GM19372 (cell line): ENCODE measurements around the gene P3H3.

Experiments used
- ATAC-seq: cut with Tn5 transposase; IDR thresholded peaks from one replicate; pipeline ENCODE4 v1.9.1; 2021; ENCODE audit warnings: mild to moderate bottlenecking, low read depth, moderate library complexity; ENCODE audit not compliant: unreplicated experiment

P3H3 gene, protein sequence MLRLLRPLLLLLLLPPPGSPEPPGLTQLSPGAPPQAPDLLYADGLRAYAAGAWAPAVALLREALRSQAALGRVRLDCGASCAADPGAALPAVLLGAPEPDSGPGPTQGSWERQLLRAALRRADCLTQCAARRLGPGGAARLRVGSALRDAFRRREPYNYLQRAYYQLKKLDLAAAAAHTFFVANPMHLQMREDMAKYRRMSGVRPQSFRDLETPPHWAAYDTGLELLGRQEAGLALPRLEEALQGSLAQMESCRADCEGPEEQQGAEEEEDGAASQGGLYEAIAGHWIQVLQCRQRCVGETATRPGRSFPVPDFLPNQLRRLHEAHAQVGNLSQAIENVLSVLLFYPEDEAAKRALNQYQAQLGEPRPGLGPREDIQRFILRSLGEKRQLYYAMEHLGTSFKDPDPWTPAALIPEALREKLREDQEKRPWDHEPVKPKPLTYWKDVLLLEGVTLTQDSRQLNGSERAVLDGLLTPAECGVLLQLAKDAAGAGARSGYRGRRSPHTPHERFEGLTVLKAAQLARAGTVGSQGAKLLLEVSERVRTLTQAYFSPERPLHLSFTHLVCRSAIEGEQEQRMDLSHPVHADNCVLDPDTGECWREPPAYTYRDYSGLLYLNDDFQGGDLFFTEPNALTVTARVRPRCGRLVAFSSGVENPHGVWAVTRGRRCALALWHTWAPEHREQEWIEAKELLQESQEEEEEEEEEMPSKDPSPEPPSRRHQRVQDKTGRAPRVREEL

DNA sequence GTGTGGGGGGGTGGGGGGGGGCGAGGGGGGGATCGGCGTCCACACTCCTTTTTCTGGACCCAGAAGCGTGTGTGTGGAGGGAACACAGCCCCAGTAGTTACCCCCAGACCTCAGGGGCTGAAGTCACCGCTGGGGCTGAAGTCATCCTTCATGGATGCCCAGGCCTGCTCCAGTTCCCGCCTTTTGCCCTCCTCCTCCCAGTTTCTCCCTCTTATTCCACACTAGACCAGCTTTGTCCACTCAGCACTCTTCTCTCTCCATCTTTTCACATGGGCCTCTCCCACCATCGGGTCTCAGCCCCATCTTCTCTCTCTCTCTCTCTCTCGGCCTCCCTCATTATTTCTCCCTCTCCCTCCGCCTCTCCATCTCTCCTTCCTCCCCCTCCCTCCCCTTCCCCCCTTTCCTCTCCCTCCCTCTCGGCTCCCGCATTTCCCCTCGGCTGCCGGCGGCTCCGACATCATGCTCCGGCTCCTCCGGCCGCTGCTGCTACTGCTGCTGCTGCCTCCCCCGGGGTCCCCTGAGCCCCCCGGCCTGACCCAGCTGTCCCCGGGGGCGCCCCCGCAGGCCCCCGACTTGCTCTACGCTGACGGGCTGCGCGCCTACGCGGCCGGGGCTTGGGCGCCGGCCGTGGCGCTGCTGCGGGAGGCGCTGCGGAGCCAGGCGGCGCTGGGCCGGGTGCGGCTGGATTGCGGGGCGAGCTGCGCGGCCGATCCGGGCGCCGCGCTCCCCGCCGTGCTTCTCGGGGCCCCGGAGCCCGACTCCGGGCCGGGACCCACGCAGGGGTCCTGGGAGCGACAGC lies at the start of gene P3H3:
Gene P3H3 (plus strand): TSS at position 426 of the 799 bp plus-strand sequence. CDS start 34 bp downstream, at position 460.
- ATAC-seq: no peak

DNA sequence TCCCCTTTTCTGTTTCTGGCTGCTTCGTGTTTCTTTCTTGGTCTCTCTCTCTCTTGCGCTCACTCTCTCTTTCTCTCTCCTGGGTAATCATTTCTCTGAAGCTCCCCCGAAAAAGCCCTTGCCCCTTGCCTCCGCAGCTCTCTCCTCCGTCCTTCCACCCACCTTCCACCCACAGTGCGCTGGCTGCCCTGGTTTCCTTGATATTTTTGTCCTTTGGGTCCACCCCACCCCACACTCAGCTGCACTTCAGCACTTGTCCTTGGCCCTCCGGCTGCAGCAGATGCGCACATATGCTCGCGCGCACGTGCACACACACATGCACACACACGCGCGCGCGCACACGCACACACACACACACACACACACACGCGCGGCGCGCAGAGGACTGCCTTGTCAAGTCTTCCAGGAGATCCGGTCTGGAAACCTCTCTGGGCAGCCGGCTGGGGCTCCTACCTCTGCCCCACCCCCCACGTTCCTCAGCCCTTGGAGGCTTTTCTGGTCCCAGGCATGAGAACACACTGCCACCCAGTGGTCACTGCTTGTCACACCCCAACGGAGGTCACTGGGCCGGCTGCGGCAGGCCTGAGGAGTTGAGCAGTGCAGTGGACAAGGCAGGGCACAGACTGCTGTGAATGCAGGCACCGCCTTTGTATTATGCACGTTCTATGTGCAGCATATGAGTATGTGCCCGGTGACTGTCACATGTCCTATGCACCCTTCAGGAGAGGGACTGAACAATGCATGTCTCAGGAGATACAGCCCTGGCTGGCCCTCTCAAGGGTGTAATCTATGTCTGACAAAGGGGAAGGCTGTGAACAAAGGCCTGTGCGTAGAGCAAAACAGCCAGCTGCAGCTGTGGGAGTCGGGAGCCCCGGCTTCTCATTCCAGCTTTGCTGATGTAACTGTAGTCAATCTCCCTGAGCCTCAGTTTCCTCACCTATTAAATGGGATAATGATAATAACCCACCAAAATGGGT lies 49.3 kb upstream of the P3H3 start:
- ATAC-seq: peak; percentile 88

DNA sequence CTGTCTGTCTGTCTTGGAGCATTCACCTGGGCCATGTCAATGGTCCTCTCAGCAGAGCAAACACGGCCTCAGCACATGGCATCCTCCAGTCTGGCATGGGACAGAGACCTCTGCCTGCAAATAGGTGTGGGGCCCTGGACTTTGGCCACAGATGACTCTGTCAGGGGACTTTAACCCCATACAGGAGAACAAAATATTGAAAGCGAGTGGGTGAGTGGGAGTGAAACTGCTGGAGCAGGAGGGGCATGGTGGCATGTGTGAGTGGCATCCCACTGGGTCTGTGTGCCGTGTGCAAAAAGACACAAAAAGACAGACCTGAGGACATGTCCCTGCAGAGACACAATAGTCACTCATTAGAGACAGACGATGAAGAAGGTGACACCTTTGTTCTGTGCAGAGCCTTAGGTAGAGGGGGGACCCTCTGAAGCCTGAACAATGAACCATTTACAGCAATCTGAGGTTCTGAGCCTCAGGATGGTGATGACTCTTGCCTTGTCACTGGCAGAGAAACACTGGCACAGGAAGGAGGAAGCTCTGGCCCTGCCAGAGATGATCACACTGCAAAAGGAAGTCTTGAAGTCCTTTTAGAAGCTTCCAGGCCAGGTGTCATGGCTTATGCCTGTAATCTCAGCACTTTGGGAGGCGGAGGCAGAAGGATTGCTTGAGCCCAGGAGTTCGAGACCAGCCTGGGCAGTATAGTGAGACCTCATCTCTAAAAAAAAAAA lies 48.3 kb upstream of the P3H3 start:
- ATAC-seq: no peak

GRCh38 chr12:6780573-6780972 lies 47.6 kb upstream of the P3H3 start:
- no peak for ATAC-seq

GRCh38 chr12:6782119-6782518 lies 46.1 kb upstream of the P3H3 start:
- ATAC-seq: no peak

- no peak for ATAC-seq
Measured at GRCh38 chr12:6782850-6783566, 45.2 kb upstream of the P3H3 start.

DNA sequence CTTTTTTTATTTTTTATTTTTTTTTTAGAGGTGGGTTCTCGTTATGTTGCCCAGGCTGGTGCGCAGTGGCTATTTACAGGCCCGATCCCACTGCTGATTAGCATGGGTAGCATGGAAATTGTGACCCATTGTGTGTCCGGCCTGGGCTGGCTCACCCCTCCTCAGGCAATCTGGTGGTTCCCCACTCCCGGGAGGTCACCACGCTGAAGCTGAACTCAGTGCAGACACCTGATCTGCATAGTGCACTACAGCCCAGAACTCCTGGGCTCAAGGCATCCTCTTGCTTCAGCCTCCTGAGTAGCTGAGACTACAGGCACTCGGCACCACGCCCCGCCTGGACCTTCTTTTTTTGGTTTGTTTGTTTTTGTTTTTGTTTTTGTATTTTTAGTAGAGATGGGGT lies 44.4 kb upstream of the P3H3 start:
- no peak for ATAC-seq

DNA sequence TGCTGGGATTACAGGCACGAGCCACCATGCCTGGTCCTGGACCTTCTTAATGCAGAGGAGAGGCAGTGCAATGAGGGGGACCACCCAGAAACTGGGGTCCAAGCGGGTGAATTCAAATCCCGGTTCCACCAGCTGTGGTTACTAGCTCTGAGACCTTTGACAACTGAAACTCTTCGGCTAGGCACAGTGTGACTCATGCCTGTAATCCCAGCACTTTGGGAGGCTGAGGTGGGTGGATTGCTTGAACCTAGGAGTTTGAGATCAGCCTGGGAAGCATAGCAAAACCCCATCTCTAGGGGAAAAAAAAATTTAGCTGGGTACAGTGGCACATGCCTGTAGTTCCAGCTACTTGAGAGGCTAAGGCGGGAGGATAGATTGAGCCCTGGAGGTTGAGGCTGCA lies 43.9 kb upstream of the P3H3 start:
- no peak for ATAC-seq

GRCh38 chr12:6784761-6785160 lies 43.4 kb upstream of the P3H3 start:
- no peak for ATAC-seq

- ATAC-seq: no peak
Measured at GRCh38 chr12:6786416-6787094, 41.7 kb upstream of the P3H3 start.

- ATAC-seq: no peak
Measured at GRCh38 chr12:6787309-6787708, 40.9 kb upstream of the P3H3 start.

GRCh38 chr12:6788972-6789924 lies 39.0 kb upstream of the P3H3 start, which contains the start of gene CD4:
TSS of gene CD4 (plus strand) at chr12:6789528. CDS start at chr12:6800139, 10,611 bp downstream.
- no peak for ATAC-seq

DNA sequence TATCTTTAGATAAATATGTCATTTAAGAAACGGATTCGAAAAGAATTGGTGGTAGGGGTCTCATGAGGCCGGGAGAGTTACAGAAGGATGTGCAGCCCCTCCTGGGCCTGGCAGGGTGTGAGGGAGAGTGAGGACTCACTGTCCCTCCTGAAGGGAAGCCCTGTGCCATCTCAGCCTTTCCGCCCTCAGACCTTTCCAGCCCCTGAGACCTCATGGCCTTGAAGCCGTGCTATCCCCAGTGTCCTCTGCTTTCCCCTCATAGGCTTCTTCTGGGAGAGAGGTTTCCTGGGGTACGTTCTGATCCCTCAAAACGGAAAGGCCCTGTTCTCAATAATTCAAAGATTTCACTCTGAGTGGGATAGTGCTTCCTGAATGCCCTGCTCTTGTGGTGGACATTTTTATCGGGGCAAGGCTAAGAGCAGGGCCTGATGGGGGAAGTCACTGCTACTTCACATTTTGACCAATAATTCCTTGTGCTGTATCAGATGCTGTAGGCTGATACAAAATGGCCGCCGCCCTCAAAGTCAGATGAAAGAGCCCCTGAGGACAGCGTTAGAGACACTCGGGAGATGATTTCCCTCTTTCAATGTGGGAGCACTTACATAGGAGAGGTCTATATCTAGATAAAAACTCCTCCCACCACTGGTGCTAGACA lies 37.6 kb upstream of the P3H3 start:
- ATAC-seq: no peak

DNA sequence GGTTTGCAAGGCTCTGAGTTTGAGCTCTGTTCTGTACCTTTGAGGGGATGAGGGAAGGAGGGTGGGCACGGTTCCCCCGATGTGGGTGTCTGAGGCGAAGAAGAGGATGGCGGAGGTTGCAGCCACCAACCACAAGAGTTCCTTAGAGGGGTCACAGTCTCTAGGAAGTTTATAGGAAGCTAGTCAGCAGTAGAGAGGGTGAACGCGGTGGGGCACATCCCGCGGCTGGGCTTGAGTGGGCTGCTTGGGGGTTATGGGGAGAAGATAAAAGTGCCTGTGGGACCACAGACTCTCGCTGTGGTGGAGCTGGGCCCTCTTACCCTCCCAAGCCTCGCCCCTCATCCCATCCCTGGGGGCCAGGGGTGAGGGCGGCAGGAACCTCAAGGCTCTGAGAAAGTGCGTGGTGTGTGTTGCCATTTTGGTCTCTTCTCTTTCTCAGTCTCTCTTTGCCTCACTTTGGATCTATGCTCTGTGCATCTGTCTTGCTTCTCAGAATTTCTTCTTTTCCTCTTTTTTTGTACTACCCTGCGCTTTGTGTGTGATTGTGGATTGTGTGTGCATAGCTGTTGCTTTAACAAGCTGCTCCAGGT lies 36.2 kb upstream of the P3H3 start:
- ATAC-seq: no peak

- no peak for ATAC-seq
Measured at GRCh38 chr12:6792522-6793201, 35.5 kb upstream of the P3H3 start.
